Measurements from ENCODE around the gene STH.

DNA sequence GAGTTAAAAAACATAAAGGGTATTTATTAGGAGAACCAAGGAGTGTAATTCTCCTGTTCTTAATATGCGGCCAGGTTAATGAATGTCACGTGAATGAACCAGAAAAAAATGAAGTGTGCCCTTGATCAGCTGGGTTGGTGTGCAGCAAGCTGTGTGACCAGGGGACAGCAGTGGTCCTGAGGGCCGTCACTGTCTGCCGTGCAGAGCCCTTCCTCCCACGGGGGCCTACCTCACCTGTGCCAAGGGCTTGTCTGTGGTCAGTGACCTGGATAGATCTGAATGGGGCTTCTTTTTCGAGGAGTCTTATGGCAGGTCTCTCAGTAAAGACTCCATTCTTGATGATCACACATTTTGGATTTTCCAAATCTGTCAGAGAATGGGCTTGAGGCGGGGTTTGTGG is 17.7 kb upstream of the STH start:
- TF ChIP-seq, protein P1, sequence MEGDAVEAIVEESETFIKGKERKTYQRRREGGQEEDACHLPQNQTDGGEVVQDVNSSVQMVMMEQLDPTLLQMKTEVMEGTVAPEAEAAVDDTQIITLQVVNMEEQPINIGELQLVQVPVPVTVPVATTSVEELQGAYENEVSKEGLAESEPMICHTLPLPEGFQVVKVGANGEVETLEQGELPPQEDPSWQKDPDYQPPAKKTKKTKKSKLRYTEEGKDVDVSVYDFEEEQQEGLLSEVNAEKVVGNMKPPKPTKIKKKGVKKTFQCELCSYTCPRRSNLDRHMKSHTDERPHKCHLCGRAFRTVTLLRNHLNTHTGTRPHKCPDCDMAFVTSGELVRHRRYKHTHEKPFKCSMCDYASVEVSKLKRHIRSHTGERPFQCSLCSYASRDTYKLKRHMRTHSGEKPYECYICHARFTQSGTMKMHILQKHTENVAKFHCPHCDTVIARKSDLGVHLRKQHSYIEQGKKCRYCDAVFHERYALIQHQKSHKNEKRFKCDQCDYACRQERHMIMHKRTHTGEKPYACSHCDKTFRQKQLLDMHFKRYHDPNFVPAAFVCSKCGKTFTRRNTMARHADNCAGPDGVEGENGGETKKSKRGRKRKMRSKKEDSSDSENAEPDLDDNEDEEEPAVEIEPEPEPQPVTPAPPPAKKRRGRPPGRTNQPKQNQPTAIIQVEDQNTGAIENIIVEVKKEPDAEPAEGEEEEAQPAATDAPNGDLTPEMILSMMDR (IDR thresholded peaks at IDR 0.05) = no peak
- no peak for TF ChIP-seq POLR2A (IDR thresholded peaks at IDR 0.05)

Measured in body of pancreas (tissue), 4 donors.